PC-3 (cell line): Measurements from ENCODE around the gene C1orf115. TPM values are rescaled to one million over a fixed set of nuclear protein-coding genes. Genes with fewer than 3 reads are reported as not detected.

ENCODE experiments used
- ATAC-seq: fragments of 200-7000 bp; cut with Tn5 transposase; 2 replicates; pipeline ENCODE4 v1.9.1; 2020; ENCODE audit warnings: mild to moderate bottlenecking, moderate library complexity
- BruUV-seq: library from RNA; stranded (reverse); fragments of 400-500 nt; replicated peaks from 2 replicates; lab custom pipeline; 2021; lab: Mats Ljungman, UMichigan
- CTCF ChIA-PET: fragments of 300-600 bp; sonication (Branson Sonifier 250); formaldehyde crosslinking; loops from one replicate; lab custom pipeline; 2022; ENCODE audit warnings: antibody characterized with exemption; lab: Charles Lee
- POLR2A ChIA-PET: fragments of 300-600 bp; sonication (Branson Sonifier 250); formaldehyde crosslinking; loops from one replicate; lab custom pipeline; 2022; ENCODE audit warnings: antibody characterized with exemption; ENCODE audit not compliant: unreplicated experiment; lab: Charles Lee
- DNase-seq: peaks from one replicate; pipeline ENCODE4 v3.0.0-alpha.2; 2015
- H2AFZ ChIP-seq: fragments of 300-600 bp; sonication (generic); 2 replicates; pipeline ENCODE4 v1.6.0; 2016; ENCODE audit warnings: antibody characterized with exemption, low read length
- H3F3A ChIP-seq: fragments of 300-600 bp; sonication (generic); one replicate; pipeline ENCODE4 v1.6.0; 2017; ENCODE audit warnings: antibody characterized with exemption, low read length, control low read depth, mild to moderate bottlenecking; ENCODE audit not compliant: unreplicated experiment
- H3K27ac ChIP-seq: fragments of 300-600 bp; sonication (generic); 2 replicates; pipeline ENCODE4 v1.5.1; 2016; ENCODE audit warnings: mild to moderate bottlenecking, low read length
- H3K27me3 ChIP-seq: fragments of 300-600 bp; sonication (generic); 2 replicates; pipeline ENCODE4 v1.6.1; 2016; ENCODE audit warnings: low read length, mixed read lengths
- H3K36me3 ChIP-seq: fragments of 300-600 bp; sonication (generic); 2 replicates; pipeline ENCODE4 v1.6.1; 2016; ENCODE audit warnings: low read depth, mixed run types, low read length, mixed read lengths
- H3K4me1 ChIP-seq: fragments of 300-600 bp; sonication (generic); 2 replicates; pipeline ENCODE4 v1.5.1; 2016; ENCODE audit warnings: low read length; ENCODE audit not compliant: insufficient read depth
- H3K4me2 ChIP-seq: fragments of 300-600 bp; sonication (generic); 2 replicates; pipeline ENCODE4 v1.6.0; 2016; ENCODE audit warnings: low read length
- H3K4me3 ChIP-seq: fragments of 300-600 bp; sonication (generic); 2 replicates; pipeline ENCODE4 v1.5.1; 2016; ENCODE audit warnings: mild to moderate bottlenecking, low read length, mixed read lengths
- H3K79me2 ChIP-seq: fragments of 300-600 bp; sonication (generic); 2 replicates; pipeline ENCODE4 v1.6.1; 2017; ENCODE audit warnings: low read length, mixed read lengths
- H3K9ac ChIP-seq: fragments of 300-600 bp; sonication (generic); 2 replicates; pipeline ENCODE4 v1.6.0; 2016; ENCODE audit warnings: mild to moderate bottlenecking, low read length
- H3K9me2 ChIP-seq: fragments of 300-600 bp; sonication (generic); replicated peaks from 2 replicates; pipeline ENCODE4 v1.6.1; 2016; ENCODE audit warnings: mixed run types, low read length, mixed read lengths
- H3K9me3 ChIP-seq: fragments of 300-600 bp; sonication (generic); 2 replicates; pipeline ENCODE4 v1.6.1; 2016; ENCODE audit warnings: low read length, mixed read lengths
- H4K20me1 ChIP-seq: fragments of 300-600 bp; sonication (generic); 2 replicates; pipeline ENCODE4 v1.6.1; 2016; ENCODE audit warnings: low read length, mixed read lengths
- EZH2 ChIP-seq: fragments of 300-600 bp; sonication (generic); IDR thresholded peaks from one replicate; pipeline ENCODE4 v1.6.1; 2017; ENCODE audit warnings: antibody characterized with exemption, mild to moderate bottlenecking, low read length; ENCODE audit not compliant: unreplicated experiment
- EZH2phosphoT487 ChIP-seq: fragments of 300-600 bp; sonication (generic); IDR thresholded peaks from 2 replicates; pipeline ENCODE4 v1.6.1; 2018; ENCODE audit warnings: mild to moderate bottlenecking, antibody characterized with exemption, low read length, borderline replicate concordance
- intact Hi-C: fragments of 100-400 bp; cut with micrococcal nuclease; formaldehyde crosslinking; loops from 2 replicates; pipeline ENCODE4 v1.9.0; 2023
- total RNA-seq: library from RNA; depleted of rRNA; stranded (reverse); fragments of >200 nt; gene quantifications from 2 replicates; pipeline ENCODE4 v1.2.3, GENCODE V29; 2014
- TF ChIP-seq, protein P1 (sequence below): fragments of 300-600 bp; sonication (generic); conservative IDR thresholded peaks from 2 replicates; pipeline ENCODE4 v1.5.1; 2017; ENCODE audit warnings: antibody characterized with exemption, low read depth, mild to moderate bottlenecking, low read length

C1orf115 gene
- total RNA-seq, 1 experiment from 2014 or later = 5.9 TPM

DNA sequence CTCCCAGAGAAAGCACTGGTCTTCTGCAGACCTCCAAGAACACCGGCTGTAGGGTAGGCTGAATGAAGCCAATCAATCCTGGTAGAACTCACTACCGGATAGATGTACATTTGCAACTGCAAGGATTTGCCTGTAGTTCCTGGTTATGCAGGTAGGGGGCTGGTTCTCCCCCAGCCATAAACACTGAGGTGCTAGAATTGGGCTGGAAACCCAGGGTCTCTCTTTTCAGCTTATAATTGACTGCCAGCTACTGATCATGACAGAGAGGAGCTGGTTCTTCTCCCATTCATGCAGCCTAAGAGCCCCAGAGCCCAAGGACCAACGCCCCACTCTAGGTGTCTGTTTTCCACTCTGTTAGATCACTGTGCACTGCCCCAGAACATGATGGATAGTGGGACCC lies 36.5 kb downstream of the C1orf115 start:
- Histone ChIP-seq H3K9me2 (no peaks in the 10 kb centered on the region), H3K4me2 (no peak overlapping the region), H3K36me3 (no peaks in the 10 kb centered on the region), H3K9ac (no peak overlapping the region), H3K79me2 (no peaks in the 10 kb centered on the region), H2AFZ (no peak overlapping the region), H4K20me1 (no peaks in the 10 kb centered on the region), H3K4me1 (no peaks in the 10 kb centered on the region), H3K9me3 (no peaks in the 10 kb centered on the region), H3F3A (no peaks in the 10 kb centered on the region), H3K27ac (no peak overlapping the region), H3K27me3 (no peaks in the 10 kb centered on the region), H3K4me3 (no peak overlapping the region)
- no peak; the same call in 1 of the 2 replicates for ATAC-seq
- no TSS peak for BruUV-seq
- DNase-seq = no peak
- POLR2A ChIA-PET = no interaction called here
- TF ChIP-seq EZH2 = no peak
- TF ChIP-seq EZH2phosphoT487 = no peak
- TF ChIP-seq, protein P1, sequence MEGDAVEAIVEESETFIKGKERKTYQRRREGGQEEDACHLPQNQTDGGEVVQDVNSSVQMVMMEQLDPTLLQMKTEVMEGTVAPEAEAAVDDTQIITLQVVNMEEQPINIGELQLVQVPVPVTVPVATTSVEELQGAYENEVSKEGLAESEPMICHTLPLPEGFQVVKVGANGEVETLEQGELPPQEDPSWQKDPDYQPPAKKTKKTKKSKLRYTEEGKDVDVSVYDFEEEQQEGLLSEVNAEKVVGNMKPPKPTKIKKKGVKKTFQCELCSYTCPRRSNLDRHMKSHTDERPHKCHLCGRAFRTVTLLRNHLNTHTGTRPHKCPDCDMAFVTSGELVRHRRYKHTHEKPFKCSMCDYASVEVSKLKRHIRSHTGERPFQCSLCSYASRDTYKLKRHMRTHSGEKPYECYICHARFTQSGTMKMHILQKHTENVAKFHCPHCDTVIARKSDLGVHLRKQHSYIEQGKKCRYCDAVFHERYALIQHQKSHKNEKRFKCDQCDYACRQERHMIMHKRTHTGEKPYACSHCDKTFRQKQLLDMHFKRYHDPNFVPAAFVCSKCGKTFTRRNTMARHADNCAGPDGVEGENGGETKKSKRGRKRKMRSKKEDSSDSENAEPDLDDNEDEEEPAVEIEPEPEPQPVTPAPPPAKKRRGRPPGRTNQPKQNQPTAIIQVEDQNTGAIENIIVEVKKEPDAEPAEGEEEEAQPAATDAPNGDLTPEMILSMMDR = peak; percentile 52
- intact Hi-C loops = no loop called here
- CTCF ChIA-PET = no interaction called here

DNA sequence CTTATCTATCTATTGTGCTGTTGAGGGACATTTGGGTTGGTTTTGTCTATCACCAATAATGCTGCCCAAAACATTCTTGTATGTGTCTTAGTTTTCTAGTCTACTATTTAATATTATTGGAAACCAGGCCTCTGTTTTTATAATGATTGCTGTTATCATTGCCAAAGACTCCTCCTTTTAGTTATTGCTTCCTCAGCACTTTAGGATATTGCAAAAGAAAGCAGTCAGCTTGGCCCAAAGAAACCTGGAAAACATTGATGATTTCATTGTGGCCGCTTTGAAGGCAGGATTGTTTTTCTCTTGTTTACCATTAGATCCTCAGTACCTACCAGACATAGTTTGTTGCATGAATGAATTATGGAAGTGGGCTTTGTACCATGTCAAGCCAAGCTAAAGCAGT lies 37.4 kb downstream of the C1orf115 start:
- no peaks in the 10 kb centered on the region for H4K20me1 ChIP-seq
- no peak overlapping the region for H3K4me3 ChIP-seq
- no peaks in the 10 kb centered on the region for H3K36me3 ChIP-seq
- H3K9me3 ChIP-seq = no peaks in the 10 kb centered on the region
- H3F3A ChIP-seq = no peaks in the 10 kb centered on the region
- no TSS peak for BruUV-seq
- DNase-seq (no peak), ATAC-seq (no peak)
- no peaks in the 10 kb centered on the region for H3K79me2 ChIP-seq
- H3K9ac ChIP-seq = no peak overlapping the region
- POLR2A ChIA-PET = no interaction called here
- TF ChIP-seq, protein P1 = no peak
- H2AFZ ChIP-seq = no peak overlapping the region
- no peak overlapping the region for H3K27ac ChIP-seq
- CTCF ChIA-PET = no interaction called here
- H3K4me2 ChIP-seq = no peak overlapping the region
- intact Hi-C loops = no loop called here
- H3K9me2 ChIP-seq = no peaks in the 10 kb centered on the region
- peaks cover under 1% of the 10 kb centered on the region; the same call in 1 of the 2 replicates for H3K4me1 ChIP-seq
- no peaks in the 10 kb centered on the region for H3K27me3 ChIP-seq

DNA sequence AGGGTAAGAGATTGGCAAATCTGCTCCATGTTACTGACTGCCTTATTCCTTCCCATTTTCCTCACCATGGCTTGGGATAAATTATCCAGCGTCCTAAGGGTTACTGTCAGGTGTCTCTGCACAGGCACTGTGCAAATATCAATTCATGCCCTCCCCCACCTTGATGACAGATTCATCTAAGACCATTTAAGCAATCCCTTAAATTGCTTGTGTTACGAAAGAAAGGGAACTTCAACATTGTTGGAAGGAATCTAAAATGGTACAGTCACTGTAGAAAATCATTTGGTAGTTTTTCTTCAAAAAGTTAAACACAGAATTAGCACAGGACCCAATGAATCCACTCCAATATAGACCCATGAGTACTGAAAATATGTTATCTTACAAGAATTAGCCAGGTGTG lies 40.3 kb downstream of the C1orf115 start:
- no TSS peak for BruUV-seq
- Histone ChIP-seq H2AFZ (no peak overlapping the region), H3K9ac (no peak overlapping the region), H3K9me3 (no peaks in the 10 kb centered on the region), H3K36me3 (no peaks in the 10 kb centered on the region), H3K4me3 (no peak overlapping the region), H3K4me1 (peaks cover 25% of the 10 kb centered on the region), H3K27me3 (no peaks in the 10 kb centered on the region), H3F3A (no peaks in the 10 kb centered on the region), H3K4me2 (no peak overlapping the region), H3K9me2 (no peaks in the 10 kb centered on the region), H4K20me1 (no peaks in the 10 kb centered on the region), H3K79me2 (no peaks in the 10 kb centered on the region), H3K27ac (no peak overlapping the region)
- DNase-seq = no peak
- ChIA-PET CTCF (no interaction called here), POLR2A (no interaction called here)
- TF ChIP-seq EZH2phosphoT487 (no peak), EZH2 (no peak)
- TF ChIP-seq, protein P1 = no peak
- no peak for ATAC-seq
- intact Hi-C loops = loop anchor here (5.0 kb wide), 2 partner anchors 513 to 543 kb away; no protein-coding TSS in a partner anchor
